ENCODE measurements around the gene NR6A1.

- TF ChIP-seq EP300 (IDR thresholded peaks at IDR 0.05; ENCODE audit: low read depth) (no peak), CTCF (IDR thresholded peaks at IDR 0.05) (no peak), POLR2AphosphoS5 (IDR thresholded peaks at IDR 0.05) (no peak)
Measured at GRCh38 chr9:124752967-124753366, 18.1 kb downstream of the NR6A1 start.
